Measurements from ENCODE around the gene MEIOSIN.
A peak's percentile ranks its signal among the peaks of the same experiment; 100 is the strongest.

Gene MEIOSIN

DNA sequence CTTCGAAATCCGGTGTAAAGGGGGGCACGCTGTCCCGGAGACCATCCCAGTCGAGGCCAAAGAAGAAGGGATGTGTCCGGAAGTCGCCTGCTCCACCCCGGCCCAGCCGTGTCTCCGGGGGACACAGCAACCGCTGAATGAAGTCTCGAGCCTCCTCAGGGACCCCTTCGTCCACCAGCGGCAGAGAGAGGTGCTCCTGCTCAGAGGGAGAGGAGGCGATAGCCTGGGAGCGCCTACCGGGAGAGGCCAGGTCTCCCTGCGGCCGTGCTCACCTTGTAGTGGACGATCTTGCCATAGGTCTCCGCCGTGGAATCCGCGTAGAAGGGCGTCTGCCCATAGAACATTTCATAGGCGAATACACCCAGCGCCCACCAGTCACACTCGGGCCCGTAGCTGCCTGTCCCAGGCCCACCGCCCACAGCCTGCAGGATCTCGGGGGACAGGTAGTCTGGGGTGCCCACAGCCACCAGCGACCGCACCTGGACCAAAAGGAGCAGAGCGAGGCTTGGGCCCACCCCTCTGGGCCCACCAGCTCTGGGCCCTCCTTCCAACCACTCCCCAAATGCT lies 44.2 kb downstream of the MEIOSIN start:
- DNase-seq, result no peak

DNA sequence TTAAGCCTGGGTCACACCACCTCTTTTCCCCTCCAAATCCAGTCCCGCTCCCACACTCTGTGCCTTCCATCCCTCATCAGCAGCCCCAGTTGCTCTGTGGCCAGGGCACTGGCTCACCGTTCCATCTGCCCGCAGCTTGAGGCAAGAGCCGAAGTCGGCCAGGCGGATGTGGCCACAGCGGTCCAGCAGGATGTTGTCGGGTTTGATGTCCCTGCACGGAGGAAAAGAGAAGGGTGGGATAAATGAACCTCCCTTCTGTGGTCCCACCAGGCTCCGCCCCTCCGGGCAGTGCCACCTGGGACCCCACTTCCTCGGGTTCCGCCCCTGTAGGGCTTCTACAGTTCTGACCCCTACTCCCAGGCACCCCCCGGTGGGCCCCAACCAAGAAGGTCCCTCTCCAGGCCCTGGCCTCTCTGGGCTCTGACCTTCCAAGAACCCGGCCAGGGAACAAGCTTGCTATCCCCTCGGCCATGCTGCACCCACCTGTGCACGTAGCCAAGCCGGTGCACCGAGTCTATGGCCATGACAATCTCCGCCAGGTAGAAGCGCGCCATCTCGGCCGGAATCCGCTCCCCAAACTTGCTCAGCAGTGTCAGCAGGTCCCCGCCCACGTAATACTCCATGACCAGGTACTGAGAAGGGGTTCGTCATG lies 44.9 kb downstream of the MEIOSIN start:
- DNase-seq, result no peak

DNA sequence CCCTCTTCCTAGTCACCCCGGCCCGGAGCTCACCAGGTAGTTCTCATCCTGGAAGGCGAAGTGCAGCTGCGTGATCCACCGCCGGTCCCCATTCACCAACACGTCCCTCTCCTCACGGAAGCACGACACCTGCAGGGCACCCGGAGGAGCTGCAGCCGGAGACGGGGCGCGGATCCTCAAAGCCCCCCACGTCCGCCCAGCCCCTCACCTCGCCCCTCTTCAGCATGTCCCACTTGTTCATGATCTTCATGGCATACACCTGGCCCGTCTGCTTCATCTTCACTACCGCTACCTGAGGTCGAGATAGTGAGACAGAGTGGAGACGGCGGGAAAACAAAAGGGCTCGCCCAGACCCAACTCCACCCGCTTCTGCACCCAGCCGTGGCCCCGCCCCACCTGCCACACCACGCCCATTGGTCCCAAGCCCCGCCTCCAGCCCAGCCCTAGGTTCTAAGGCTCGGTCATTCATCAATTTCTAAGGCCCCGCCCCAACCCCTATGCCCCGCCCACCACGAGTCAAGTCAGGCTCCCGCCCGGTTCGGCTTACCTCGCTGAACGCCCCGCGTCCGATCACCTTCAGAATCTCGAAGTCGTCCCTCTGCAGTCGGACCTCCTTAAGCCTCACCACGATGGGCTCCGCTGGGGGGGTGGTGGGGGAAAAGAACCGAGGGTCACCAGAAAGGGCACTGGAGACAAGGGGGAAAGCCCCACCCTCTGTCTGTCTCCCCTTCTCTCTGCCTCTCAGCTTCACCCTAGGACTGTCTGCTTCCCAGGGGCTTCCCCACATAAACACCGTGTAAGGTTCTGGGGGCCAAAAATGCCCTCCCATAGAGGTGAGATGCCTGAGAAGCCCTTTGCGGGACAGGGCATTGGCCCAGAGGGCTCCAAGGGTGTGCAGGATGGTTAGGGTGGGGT lies 46.2 kb downstream of the MEIOSIN start:
- peak in 1 of 58 donors; percentile 27 for DNase-seq

GRCh38 chr19:45780146-45780447 lies 46.9 kb downstream of the MEIOSIN start:
- no peak for DNase-seq

- no peak for DNase-seq
Measured at GRCh38 chr19:45780448-45781213, 47.4 kb downstream of the MEIOSIN start.

GRCh38 chr19:45781214-45782161 lies 48.2 kb downstream of the MEIOSIN start:
- DNase-seq, result peak in 5 of 58 donors; percentile 3 to 34 (median 14)

- DNase-seq, result peak in 12 of 58 donors; percentile 14 to 47 (median 19)
Measured at GRCh38 chr19:45782162-45782691, 49.0 kb downstream of the MEIOSIN start, which contains the start of gene DMPK. Gene DMPK, minus strand, starts transcription at chr19:45782490. Its CDS starts 138 bp downstream, at chr19:45782352.

DNA sequence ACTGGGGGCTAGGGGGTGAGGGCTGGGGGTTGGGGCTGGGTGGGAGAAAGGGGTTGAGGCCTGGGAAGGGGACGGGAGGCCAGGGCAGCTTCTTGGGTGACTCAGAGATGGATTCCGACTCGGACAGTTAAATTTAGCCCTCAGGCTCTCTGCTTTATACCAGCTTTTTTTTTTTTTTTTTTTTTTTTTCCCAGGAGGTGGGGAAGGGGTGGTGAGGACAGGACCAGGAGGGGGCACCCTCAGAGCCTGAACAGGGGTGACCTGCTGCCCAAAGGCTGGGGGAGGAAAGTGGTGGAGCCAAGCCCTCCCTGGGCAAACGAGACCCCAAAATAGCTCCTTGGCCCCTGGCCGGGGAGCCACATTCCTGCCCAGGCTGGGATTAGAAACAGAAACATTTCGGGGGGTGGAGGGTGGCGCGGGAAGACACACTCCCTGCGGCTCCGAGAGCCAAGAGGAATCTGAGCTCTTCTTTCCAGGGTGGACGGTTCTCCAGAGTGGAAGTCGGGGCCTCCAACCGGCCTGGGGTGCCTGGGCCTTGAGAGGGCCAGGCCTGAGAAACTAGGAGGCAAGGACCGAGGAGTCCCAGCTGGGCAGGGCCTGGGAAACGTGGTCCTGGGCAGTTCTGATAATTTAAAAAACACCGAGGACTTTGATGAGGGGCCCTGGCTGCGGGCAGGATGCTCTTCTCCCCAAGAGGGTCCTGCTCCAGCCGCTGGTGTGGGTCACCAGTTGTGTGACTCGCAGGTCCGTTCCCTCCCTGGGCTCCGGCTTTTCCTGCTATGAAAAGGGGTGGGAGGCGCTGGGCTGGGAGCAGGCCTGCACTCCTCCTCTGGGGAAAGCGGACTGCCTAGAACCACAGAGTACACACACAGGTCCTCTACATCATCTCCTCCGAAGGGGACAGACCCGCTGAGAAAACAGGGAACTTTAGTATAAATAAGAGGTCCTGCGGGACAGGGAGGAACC lies 49.9 kb downstream of the MEIOSIN start:
- peak in 1 of 58 donors; percentile 12 for DNase-seq

- no peak for DNase-seq
Measured at GRCh38 chr19:45784096-45784495, 50.9 kb downstream of the MEIOSIN start.

- DNase-seq, result no peak
Measured at GRCh38 chr19:45785097-45785496, 51.9 kb downstream of the MEIOSIN start.

DNA sequence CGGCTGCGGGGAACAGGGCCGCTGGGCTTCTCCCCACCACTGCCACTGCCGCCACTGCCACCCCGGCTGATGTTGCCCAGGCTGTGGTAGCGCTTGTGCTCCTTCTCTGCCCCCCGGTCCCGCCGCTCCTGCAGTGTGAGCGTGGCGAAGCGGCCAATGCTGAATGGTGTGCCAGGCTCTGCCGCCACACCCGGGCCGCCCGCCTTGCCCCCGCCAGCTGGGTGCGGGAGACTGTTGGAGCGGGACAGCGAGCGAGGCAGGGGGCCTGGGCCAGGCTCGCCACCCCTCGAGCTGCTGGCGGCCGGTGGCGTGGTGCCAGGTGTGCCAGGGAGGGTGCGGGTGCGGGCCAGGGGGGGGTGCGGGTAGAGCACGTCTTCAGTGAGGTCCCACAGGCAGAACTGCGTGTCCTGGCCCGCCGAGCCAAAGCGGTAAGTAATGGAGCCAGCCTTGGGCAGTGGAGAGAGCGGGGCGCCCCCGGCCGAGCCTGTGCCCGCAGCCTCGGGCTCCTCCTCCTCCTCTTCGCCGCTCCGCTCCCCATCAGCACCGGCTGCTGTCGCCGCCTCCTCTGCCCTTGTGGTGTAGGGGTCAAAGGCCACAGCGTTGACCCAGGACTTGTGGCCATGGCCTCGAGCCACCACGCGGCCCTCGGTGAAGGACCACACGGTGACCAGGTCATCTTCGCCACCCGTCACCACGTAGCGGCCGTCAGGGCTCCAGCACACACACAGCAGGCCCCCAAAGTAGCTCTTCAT lies 52.7 kb downstream of the MEIOSIN start:
- DNase-seq, result no peak

DNA sequence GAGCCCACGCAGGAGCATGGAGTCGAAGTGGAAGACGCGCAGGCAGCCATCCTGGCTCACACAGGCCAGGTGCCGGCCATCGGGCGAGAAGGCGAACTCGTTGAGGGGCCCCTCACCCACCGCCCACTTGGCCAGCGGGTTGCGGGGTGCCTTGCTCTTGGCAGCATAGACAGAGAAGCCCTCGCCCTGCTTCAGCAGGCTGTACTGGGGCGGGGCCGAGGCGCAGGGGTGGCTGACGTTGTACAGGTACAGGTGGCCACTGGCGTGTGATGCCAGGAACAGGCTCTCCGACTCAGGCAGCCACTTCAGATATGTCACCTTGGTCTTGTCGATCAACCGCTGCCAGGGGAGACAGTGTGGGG lies 53.3 kb downstream of the MEIOSIN start:
- no peak for DNase-seq

- DNase-seq, result no peak
Measured at GRCh38 chr19:45789035-45789786, 56.0 kb downstream of the MEIOSIN start.

GRCh38 chr19:45790942-45791341 lies 57.7 kb downstream of the MEIOSIN start:
- peak in 1 of 58 donors; percentile 22 for DNase-seq

- DNase-seq, result no peak
Measured at GRCh38 chr19:45791744-45792469, 58.7 kb downstream of the MEIOSIN start.

DNA sequence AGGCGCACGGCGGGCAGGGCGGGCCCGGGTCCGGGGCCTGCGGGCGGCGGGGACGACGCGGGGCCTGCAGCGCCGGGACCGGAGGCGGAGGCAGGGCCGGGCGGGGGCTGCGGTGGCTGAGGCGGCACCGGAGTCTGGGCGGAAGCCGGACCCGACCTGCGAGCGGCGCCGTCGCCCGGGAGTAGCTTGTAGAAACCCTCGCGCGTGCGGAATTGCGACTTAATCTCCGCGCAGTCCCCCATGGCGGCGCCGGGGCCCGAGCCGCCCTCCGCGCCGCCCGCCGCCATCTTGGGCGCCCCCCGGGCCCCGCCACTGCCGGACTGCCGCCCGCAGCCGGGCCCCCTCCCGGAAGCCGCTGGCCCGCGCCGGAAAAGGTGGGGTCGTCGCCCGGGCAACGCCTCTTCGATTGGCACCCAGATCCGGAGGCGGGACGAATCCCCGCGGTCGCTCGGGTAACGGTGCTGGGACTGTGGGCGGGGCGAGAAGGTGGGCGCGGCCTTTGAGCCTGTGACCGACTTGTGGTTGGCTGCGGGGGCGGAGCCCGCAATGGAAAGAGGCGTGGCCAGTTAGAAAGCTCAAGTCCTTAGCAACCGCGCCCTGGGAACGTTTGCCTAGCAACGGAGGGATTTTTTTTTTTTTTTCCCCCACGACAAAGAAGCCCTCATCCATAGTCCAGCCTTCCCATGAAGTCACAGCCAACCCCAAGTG lies 59.4 kb downstream of the MEIOSIN start, which contains the start of gene DMWD:
DMWD (minus strand) TSS at position 376 of the 708 bp plus-strand sequence; CDS start at position 287, 89 bp downstream.
- DNase-seq, result peak; percentile 65 to 100 (median 98)

All from anterior cingulate cortex (tissue), 58 donors.